Neutrophil (primary cell): Measurements from ENCODE around the gene NAGS.

Experiments
- H3K27ac ChIP-seq: fragments of 200-600 bp; sonication (generic); 2 replicates; pipeline ENCODE4 v1.5.1; 2016; ENCODE audit warnings: mild to moderate bottlenecking, moderate library complexity
- H3K27me3 ChIP-seq: fragments of 200-600 bp; sonication (generic); 2 replicates; pipeline ENCODE4 v1.6.0; 2016; ENCODE audit warnings: mild to moderate bottlenecking
- H3K36me3 ChIP-seq: fragments of 200-600 bp; sonication (generic); 2 replicates; pipeline ENCODE4 v1.5.1; 2017
- H3K4me1 ChIP-seq, 2 experiments: fragments of 200-600 bp in 1 of 2; sonication (generic) in 1 of 2; 1 replicate in 1 of 2; 2 replicates in 1 of 2; pipeline versions ENCODE4 v1.5.1 to v1.6.1; 2013 to 2016; ENCODE audit warnings: low read depth in 1 of 2, low read length in 1 of 2, mild to moderate bottlenecking in 1 of 2, moderate library complexity in 1 of 2; ENCODE audit not compliant: control insufficient read depth in 1 of 2, insufficient read depth in 1 of 2
- H3K4me3 ChIP-seq, 2 experiments: fragments of 200-600 bp in 1 of 2; sonication (generic) in 1 of 2; 1 replicate in 1 of 2; 2 replicates in 1 of 2; pipeline ENCODE4 v1.5.1; 2013 to 2016; ENCODE audit warnings: low read depth in 1 of 2, low read length in 1 of 2, mild to moderate bottlenecking in 1 of 2, moderate library complexity in 1 of 2
- H3K9me3 ChIP-seq: fragments of 200-600 bp; sonication (generic); 2 replicates; pipeline ENCODE4 v1.5.1; 2016
- CTCF ChIP-seq: fragments of 200-600 bp; sonication (generic); IDR thresholded peaks from 2 replicates; pipeline ENCODE4 v1.5.1; 2016; ENCODE audit warnings: antibody characterized with exemption

Gene NAGS

GRCh38 chr17:44023545-44024270, 19.3 kb downstream of the NAGS start:
- peaks cover 56% of the 10 kb centered on the region for H3K36me3 ChIP-seq
- H3K9me3 ChIP-seq: no peaks in the 10 kb centered on the region
- H3K4me1 ChIP-seq: no peaks in the 10 kb centered on the region
- H3K27ac ChIP-seq: no peak overlapping the region
- H3K4me3 ChIP-seq: no peak overlapping the region
- no peaks in the 10 kb centered on the region for H3K27me3 ChIP-seq
- TF ChIP-seq CTCF: no peak

- no peaks in the 10 kb centered on the region for H3K9me3 ChIP-seq
- no peaks in the 10 kb centered on the region for H3K27me3 ChIP-seq
- TF ChIP-seq CTCF: no peak
- peaks cover 60% of the 10 kb centered on the region for H3K36me3 ChIP-seq
- H3K4me3 ChIP-seq: no peak overlapping the region
- H3K27ac ChIP-seq: no peak overlapping the region
- H3K4me1 ChIP-seq: no peaks in the 10 kb centered on the region
Measured at GRCh38 chr17:44024271-44024663, 19.8 kb downstream of the NAGS start.

- TF ChIP-seq CTCF: no peak
Measured at GRCh38 chr17:44024853-44025252, 20.4 kb downstream of the NAGS start.

GRCh38 chr17:44029736-44030135, 25.3 kb downstream of the NAGS start:
- no peak for TF ChIP-seq CTCF
- H3K4me3 ChIP-seq: no peak overlapping the region
- peaks cover 60% of the 10 kb centered on the region for H3K36me3 ChIP-seq
- H3K9me3 ChIP-seq: no peaks in the 10 kb centered on the region
- H3K27me3 ChIP-seq: no peaks in the 10 kb centered on the region
- H3K4me1 ChIP-seq: no peaks in the 10 kb centered on the region
- no peak overlapping the region for H3K27ac ChIP-seq

More at GRCh38 chr17:44024853-44025252, 20.4 kb downstream of the NAGS start:
- no peaks in the 10 kb centered on the region for H3K9me3 ChIP-seq
- no peak overlapping the region for H3K27ac ChIP-seq
- H3K36me3 ChIP-seq: peaks cover 58% of the 10 kb centered on the region
- no peaks in the 10 kb centered on the region for H3K4me1 ChIP-seq
- no peak overlapping the region for H3K4me3 ChIP-seq
- no peaks in the 10 kb centered on the region for H3K27me3 ChIP-seq

- no peaks in the 10 kb centered on the region for H3K9me3 ChIP-seq
- H3K4me1 ChIP-seq: no peaks in the 10 kb centered on the region
- peaks cover 53% of the 10 kb centered on the region for H3K36me3 ChIP-seq
- TF ChIP-seq CTCF: no peak
- H3K4me3 ChIP-seq: no peak overlapping the region
- H3K27ac ChIP-seq: no peak overlapping the region
- no peaks in the 10 kb centered on the region for H3K27me3 ChIP-seq
Measured at GRCh38 chr17:44030482-44030881, 26.1 kb downstream of the NAGS start.
